ENCODE results near the gene GPR132.

GRCh38 chr14:105085766-105086165 is 20.5 kb upstream of the GPR132 start:
- TF ChIP-seq POLR2A (IDR thresholded peaks at IDR 0.05; ENCODE audit: low read length) (no peak), GATA1 (IDR thresholded peaks at IDR 0.05; ENCODE audit: low read depth, low read length) (no peak)

Measured in erythroblast (primary cell).